Gastrocnemius medialis (tissue), 4 donors: ENCODE results near the gene CLMP. TPM values are rescaled to one million over a fixed set of nuclear protein-coding genes. Genes with fewer than 3 reads are reported as not detected.

Experiments
- ATAC-seq, 2 donors: fragments of 150-250 bp; one replicate each; pipeline ENCODE4 v1.9.1; 2016
- DNase-seq, 2 donors: peaks; one replicate each; pipeline ENCODE4 v3.0.0-alpha.2; 2019
- H3K27ac ChIP-seq, 4 donors: fragments of 200-600 bp; sonication (generic); 1 replicate in 1 of 4; 2 replicates in 3 of 4; pipeline ENCODE4 v1.5.1; 2016 to 2018; ENCODE audit warnings: mild to moderate bottlenecking in 2 of 4, moderate library complexity in 1 of 4
- H3K27me3 ChIP-seq, 3 donors: fragments of 200-600 bp; sonication (generic) in 2 of 3; 1 replicate in 1 of 3; 2 replicates in 2 of 3; pipeline versions ENCODE4 v1.5.1 to v1.6.0; 2016 to 2019; ENCODE audit warnings: mild to moderate bottlenecking in 1 of 3, moderate library complexity in 1 of 3
- H3K36me3 ChIP-seq, 2 donors: fragments of 200-600 bp; sonication (generic) in 1 of 2; one replicate each; pipeline ENCODE4 v1.5.1; 2017 to 2018
- H3K4me1 ChIP-seq, 2 donors: fragments of 200-600 bp; sonication (generic) in 1 of 2; one replicate each; pipeline ENCODE4 v1.5.1; 2016 to 2017; ENCODE audit warnings: mild to moderate bottlenecking in 2 of 2
- H3K4me3 ChIP-seq, 4 donors: fragments of 200-600 bp; sonication (generic) in 3 of 4; 1 replicate in 1 of 4; 2 replicates in 3 of 4; pipeline ENCODE4 v1.5.1; 2016 to 2019; ENCODE audit warnings: mild to moderate bottlenecking in 2 of 4
- H3K9me3 ChIP-seq, 3 donors: fragments of 200-600 bp; sonication (generic) in 2 of 3; 1 replicate in 1 of 3; 2 replicates in 2 of 3; pipeline ENCODE4 v1.5.1; 2016 to 2019
- CTCF ChIP-seq, 5 experiments: fragments of 450-650 bp in 3 of 5; fragments of 200-600 bp in 2 of 5; sonication (generic) in 2 of 5; IDR thresholded peaks in 4 of 5; conservative IDR thresholded peaks in 1 of 5; 1 replicate in 4 of 5; 2 replicates in 1 of 5; pipeline ENCODE4 v1.5.1; 2016 to 2019; ENCODE audit warnings: antibody characterized with exemption in 5 of 5, mild to moderate bottlenecking in 3 of 5, moderate library complexity in 3 of 5
- POLR2A ChIP-seq, 2 donors: fragments of 450-650 bp; IDR thresholded peaks; one replicate each; pipeline ENCODE4 v1.6.1; 2017; ENCODE audit warnings: antibody characterized with exemption in 2 of 2, mild to moderate bottlenecking in 2 of 2, moderate library complexity in 2 of 2
- in situ Hi-C, 4 donors: fragments of 200-750 bp; cut with MboI; loops; one replicate each; pipeline versions ENCODE4 v1.15.0 to v1.8.0; 2017; ENCODE audit warnings: low sequenced_read_pairs in 4 of 4
- intact Hi-C: fragments of 100-400 bp; cut with DNase I; formaldehyde crosslinking; loops from one replicate; pipeline ENCODE4 v1.15.1; 2023; ENCODE audit warnings: low total_unique reads
- total RNA-seq, 4 donors: library from RNA; depleted of rRNA; stranded (reverse); fragments of >200 nt; gene quantifications; one replicate each; pipeline versions ENCODE4 v1.1.0 to v1.2.3, GENCODE V29; 2016

The CLMP gene
- total RNA-seq, 4 donors from 2014 or later, result 2.3 to 12.5 (median 4.4) TPM

- no peak for TF ChIP-seq CTCF (IDR thresholded peaks at IDR 0.05 in 4 of 5, conservative IDR thresholded peaks at IDR 0.05 in 1 of 5)
- no peak for TF ChIP-seq POLR2A (IDR thresholded peaks at IDR 0.05)
- Histone ChIP-seq H3K4me1 (peaks cover 7 to 9% of the 10 kb centered on the region in 2 donors), H3K4me3 (no peak overlapping the region), H3K9me3 (no peaks in the 10 kb centered on the region), H3K27ac (no peak overlapping the region), H3K27me3 (no peaks in the 10 kb centered on the region), H3K36me3 (no peaks in the 10 kb centered on the region)
- in situ Hi-C loops, result no loop called here
- DNase-seq (no peak), ATAC-seq (no peak)
- intact Hi-C loops, result no loop called here
Observed at GRCh38 chr11:123080015-123080414, 115.0 kb downstream of the CLMP start.

- Histone ChIP-seq H3K27me3 (no peaks in the 10 kb centered on the region), H3K27ac (no peak overlapping the region), H3K4me1 (peaks cover 6% of the 10 kb centered on the region in 2 donors), H3K36me3 (no peaks in the 10 kb centered on the region), H3K9me3 (no peaks in the 10 kb centered on the region), H3K4me3 (no peak overlapping the region)
- DNase-seq (no peak), ATAC-seq (no peak)
- in situ Hi-C loops (no loop called here), intact Hi-C loops (no loop called here)
- TF ChIP-seq POLR2A (IDR thresholded peaks at IDR 0.05), result no peak
- TF ChIP-seq CTCF (IDR thresholded peaks at IDR 0.05 in 4 of 5, conservative IDR thresholded peaks at IDR 0.05 in 1 of 5), result no peak
Observed at GRCh38 chr11:123076484-123076883, 118.6 kb downstream of the CLMP start.

- Histone ChIP-seq H3K9me3 (no peaks in the 10 kb centered on the region), H3K4me3 (no peak overlapping the region), H3K27ac (no peak overlapping the region), H3K27me3 (no peaks in the 10 kb centered on the region), H3K36me3 (no peaks in the 10 kb centered on the region), H3K4me1 (peaks cover 20 to 28% of the 10 kb centered on the region in 2 donors)
- in situ Hi-C loops (no loop called here), intact Hi-C loops (no loop called here)
- ATAC-seq (no peak), DNase-seq (no peak)
- TF ChIP-seq CTCF (IDR thresholded peaks at IDR 0.05 in 4 of 5, conservative IDR thresholded peaks at IDR 0.05 in 1 of 5), result no peak
- no peak for TF ChIP-seq POLR2A (IDR thresholded peaks at IDR 0.05)
Observed at GRCh38 chr11:123073343-123074057, 121.5 kb downstream of the CLMP start.

GRCh38 chr11:123072762-123073161 is 122.3 kb downstream of the CLMP start:
- intact Hi-C loops, result no loop called here
- ATAC-seq, result no peak
- H3K36me3 ChIP-seq, result no peaks in the 10 kb centered on the region
- in situ Hi-C loops, result no loop called here
- no peak overlapping the region for H3K27ac ChIP-seq
- peaks cover 20 to 28% of the 10 kb centered on the region in 2 donors for H3K4me1 ChIP-seq
- H3K27me3 ChIP-seq, result no peaks in the 10 kb centered on the region
- no peak overlapping the region for H3K4me3 ChIP-seq
- H3K9me3 ChIP-seq, result no peaks in the 10 kb centered on the region
- no peak for TF ChIP-seq CTCF (IDR thresholded peaks at IDR 0.05 in 4 of 5, conservative IDR thresholded peaks at IDR 0.05 in 1 of 5)
- no peak for TF ChIP-seq POLR2A (IDR thresholded peaks at IDR 0.05)
- no peak for DNase-seq
